GM10266 (cell line): Measurements from ENCODE around the gene RNPEPL1.

ENCODE experiments used
- DNase-seq: peaks from one replicate; pipeline ENCODE4 v3.0.0; 2012; ENCODE audit errors: extremely low spot score
- TF ChIP-seq, protein P1 (sequence below): IDR thresholded peaks from 2 replicates; pipeline ENCODE4 v1.5.1; 2012; ENCODE audit warnings: mild to moderate bottlenecking, low read depth; ENCODE audit not compliant: control insufficient read depth, insufficient read depth; ENCODE audit errors: missing control alignments

The RNPEPL1 gene

GRCh38 chr2:240590681-240591111 is 22.4 kb downstream of the RNPEPL1 start:
- DNase-seq, result no peak
- TF ChIP-seq, protein P1, sequence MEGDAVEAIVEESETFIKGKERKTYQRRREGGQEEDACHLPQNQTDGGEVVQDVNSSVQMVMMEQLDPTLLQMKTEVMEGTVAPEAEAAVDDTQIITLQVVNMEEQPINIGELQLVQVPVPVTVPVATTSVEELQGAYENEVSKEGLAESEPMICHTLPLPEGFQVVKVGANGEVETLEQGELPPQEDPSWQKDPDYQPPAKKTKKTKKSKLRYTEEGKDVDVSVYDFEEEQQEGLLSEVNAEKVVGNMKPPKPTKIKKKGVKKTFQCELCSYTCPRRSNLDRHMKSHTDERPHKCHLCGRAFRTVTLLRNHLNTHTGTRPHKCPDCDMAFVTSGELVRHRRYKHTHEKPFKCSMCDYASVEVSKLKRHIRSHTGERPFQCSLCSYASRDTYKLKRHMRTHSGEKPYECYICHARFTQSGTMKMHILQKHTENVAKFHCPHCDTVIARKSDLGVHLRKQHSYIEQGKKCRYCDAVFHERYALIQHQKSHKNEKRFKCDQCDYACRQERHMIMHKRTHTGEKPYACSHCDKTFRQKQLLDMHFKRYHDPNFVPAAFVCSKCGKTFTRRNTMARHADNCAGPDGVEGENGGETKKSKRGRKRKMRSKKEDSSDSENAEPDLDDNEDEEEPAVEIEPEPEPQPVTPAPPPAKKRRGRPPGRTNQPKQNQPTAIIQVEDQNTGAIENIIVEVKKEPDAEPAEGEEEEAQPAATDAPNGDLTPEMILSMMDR, result no peak

GRCh38 chr2:240591226-240591625 is 22.9 kb downstream of the RNPEPL1 start:
- no peak for DNase-seq
- TF ChIP-seq, protein P1, result no peak

DNA sequence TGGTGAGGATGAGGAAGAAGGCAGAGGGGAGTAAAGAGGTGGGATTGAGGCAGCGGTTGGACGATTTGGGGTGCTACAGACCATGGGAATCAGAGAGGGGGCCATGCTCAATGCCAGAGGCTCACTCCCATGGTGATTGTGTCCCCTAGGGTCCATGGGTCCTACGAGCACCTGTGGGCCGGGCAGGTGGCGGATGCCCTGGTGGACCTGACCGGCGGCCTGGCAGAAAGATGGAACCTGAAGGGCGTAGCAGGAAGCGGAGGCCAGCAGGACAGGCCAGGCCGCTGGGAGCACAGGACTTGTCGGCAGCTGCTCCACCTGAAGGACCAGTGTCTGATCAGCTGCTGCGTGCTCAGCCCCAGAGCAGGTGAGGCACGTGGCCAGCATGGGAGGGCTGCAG is 23.5 kb downstream of the RNPEPL1 start:
- no peak for DNase-seq
- TF ChIP-seq, protein P1, result no peak

GRCh38 chr2:240593026-240593702 is 24.9 kb downstream of the RNPEPL1 start:
- no peak for DNase-seq
- TF ChIP-seq, protein P1, result no peak

GRCh38 chr2:240593703-240594451 is 25.6 kb downstream of the RNPEPL1 start:
- no peak for DNase-seq
- TF ChIP-seq, protein P1, result no peak

GRCh38 chr2:240594511-240595380 is 26.5 kb downstream of the RNPEPL1 start:
- no peak for DNase-seq

More at GRCh38 chr2:240594511-240595380, 26.5 kb downstream of the RNPEPL1 start:
- TF ChIP-seq, protein P1, result no peak
